Activated CD4-positive, alpha-beta T cell treated with anti-CD3 and anti-CD28 coated beads for 24 hours (primary cell): Measurements from ENCODE around the gene CLEC11A.

Source experiments
- DNase-seq, 2 donors: peaks; one replicate each; pipeline ENCODE4 v3.0.0-alpha.2; 2020; ENCODE audit warnings: low read depth in 2 of 2

The CLEC11A gene, protein sequence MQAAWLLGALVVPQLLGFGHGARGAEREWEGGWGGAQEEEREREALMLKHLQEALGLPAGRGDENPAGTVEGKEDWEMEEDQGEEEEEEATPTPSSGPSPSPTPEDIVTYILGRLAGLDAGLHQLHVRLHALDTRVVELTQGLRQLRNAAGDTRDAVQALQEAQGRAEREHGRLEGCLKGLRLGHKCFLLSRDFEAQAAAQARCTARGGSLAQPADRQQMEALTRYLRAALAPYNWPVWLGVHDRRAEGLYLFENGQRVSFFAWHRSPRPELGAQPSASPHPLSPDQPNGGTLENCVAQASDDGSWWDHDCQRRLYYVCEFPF

GRCh38 chr19:50723069-50723468, at the start of gene CLEC11A:
CLEC11A (plus strand) TSS chr19:50723364; CDS start chr19:50723526, 162 bp downstream.
- no peak for DNase-seq

- no peak for DNase-seq
Measured at GRCh38 chr19:50676625-50677197, 46.5 kb upstream of the CLEC11A start.

DNA sequence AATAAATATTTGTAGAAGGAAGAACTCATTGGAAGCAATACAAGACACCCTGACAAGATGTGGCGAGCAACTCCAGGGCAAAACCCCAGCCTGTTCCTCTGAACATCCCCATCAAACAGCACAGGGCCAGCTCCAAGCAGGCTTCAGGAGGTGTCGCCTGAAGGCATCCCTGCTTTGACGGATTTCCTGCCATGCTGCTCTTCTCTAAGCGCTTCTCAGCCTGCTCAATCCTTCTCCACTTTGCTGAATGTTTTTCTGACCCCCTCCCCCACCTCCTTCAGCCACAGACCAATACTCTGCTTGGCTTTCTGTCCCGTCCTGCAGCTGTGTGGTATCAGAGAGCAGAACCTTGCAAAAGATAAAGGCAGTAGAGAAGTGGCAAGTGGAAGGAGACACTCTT, 45.5 kb upstream of the CLEC11A start:
- DNase-seq: no peak

- no peak for DNase-seq
Measured at GRCh38 chr19:50678323-50678722, 44.8 kb upstream of the CLEC11A start.

DNA sequence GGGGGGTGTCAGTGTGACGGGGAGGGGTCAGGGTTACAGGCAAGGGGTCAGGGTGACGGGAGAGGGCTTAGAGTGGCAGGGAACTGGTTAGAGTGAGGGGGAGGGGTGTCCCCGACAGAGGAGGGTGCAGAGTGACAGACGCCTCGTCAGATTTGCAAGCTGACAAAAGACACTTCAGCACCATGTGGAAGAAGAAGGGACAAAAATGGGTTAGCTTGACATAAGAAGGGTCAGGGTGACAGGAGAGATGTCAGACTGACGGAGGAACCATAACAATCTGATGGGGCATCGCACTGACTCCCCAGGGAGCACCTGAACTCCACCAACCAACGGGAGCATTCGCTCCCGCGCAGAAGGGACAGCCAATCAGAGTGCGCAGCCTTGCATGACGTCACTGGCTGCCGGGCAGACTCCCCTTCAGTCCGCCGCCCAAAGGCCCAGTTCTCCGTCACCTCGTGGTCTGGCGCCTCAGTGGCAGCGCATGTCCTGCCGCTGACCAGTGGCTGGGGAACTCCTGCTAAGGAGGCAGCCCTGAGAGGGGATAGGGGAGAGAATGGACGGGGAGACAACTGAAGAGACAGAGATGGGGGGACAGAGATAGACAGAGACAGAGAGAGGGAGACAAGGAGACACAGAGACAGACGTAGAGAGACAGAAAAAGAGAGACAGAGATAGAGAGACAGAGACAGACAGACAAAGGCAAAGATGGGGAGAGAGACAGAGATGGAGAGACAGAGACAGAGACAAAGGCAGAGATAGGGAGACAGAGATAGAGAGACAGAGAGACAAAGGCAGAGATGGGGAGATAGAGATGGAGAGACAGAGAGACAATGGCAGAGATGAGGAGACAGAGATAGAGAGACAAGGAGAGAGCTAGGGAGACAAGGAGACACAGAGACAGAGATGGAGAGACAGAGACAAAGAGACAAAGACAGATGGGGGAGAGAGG, 43.7 kb upstream of the CLEC11A start:
- peak; percentile 57 to 69 for DNase-seq

DNA sequence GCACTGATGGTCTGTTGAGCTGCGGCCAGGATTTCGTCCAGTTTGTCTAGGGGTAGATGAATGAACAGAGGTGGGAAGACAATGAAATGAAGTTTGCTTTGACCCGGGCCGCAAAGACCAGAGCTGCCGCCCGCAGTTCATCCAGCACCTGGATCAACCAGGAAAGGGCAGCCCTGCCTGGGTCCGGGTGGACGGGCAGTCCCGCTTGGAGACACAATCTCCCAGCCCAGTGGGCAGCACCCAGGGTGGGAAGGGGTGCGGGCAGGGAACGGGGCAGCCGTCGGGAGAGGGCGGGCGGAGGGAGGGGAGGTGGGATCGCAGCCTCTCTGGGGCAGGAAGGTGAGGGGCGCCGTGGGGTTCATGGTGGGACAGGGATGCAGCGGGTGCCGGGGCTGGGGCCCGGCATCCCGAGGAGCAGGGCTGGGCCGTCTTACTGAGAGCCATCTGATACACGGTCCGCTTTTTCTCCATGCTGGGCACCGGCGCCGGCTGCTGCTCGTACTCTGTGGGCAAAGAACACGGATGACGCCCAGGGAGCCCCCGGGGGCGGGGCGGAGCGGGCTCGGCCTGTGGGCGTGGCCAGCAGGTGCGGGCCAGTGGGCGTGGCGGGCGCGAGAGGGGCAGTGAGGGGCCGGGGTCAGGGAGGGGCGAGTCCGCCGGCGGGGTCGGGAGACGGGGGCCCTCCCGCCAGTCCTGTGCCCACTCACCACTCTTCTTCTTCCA, 36.7 kb upstream of the CLEC11A start:
- no peak for DNase-seq

DNA sequence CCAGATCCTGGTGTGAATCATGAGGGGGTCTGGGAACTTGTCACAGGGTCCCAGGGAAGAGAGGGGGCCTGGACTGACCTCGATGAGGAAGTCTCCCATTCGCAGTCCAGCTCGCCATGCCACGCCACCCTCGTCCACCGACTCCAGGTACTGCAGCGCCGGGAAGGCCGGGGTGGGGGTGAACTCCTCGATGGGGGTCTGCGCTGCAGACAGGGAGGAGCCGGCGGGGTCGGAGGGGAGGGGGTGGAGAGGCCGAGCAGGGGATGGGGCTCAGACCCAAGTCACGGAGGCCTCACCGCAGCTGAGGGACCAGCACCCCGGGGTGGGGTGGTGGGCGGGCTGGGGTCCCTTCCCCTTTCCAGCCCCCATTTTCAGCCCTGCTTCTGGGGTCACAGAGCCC, 34.4 kb upstream of the CLEC11A start:
- no peak for DNase-seq

- DNase-seq: no peak
Measured at GRCh38 chr19:50690439-50690838, 32.7 kb upstream of the CLEC11A start.

DNA sequence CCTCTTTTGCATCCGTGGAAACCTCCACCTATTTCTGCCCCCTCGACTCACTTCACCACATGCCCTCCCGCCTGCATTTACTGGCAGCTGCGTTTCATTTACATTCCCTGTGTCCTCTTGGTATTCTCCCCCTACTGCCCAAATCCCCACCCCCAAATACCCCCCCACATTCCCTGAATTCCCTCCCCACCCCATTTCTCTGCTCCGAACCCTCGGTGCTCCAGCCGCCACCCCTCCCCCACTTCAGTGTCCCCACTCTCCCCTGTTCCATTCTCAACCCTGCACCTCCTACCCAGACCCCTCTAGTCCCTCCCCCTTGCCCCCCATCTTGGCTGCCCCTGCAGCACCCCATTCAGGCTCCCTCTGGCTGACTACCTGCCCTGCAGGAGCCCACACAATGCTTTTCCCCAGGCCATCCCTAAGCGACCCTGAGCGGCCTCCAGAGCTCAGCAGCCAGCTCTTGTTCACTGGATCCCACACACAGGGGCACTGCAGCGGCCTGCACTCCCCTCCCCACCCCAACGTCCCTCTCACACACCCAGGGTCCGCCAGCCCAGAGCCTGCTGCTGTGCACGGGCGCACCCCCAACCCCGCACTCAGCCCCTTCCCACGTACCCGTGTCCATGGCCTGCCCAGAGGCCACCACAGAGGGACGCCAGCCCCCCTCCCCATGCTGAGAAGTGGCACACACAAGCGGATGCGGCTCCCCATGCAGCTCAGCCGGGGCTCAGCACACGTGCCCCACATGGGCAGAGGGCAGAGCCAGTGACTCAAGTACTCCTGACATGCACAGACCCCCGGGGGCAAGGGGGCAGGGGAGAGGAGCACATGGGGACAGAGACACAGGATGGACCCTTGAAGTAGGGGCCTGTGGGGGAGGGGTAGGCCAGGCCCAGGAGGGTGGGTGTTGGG, 29.8 kb upstream of the CLEC11A start:
- no peak for DNase-seq

DNA sequence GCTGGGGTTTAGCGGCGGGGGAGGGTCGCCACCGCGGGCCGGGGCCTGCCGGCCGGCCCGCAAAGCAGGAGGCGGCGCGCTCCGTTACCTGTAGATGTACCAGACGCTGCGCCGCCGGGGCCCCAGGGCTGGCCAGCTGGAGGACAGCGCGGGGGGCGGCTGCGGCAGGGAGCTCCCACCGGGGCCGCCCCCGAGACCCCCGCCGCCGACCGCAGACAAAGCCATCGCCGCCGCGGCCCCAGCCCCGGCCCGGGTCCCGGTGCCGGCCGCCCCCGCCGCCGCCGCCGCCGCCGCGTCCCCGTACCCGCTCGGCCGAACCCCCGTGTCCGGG, 28.4 kb upstream of the CLEC11A start:
- no peak for DNase-seq

DNA sequence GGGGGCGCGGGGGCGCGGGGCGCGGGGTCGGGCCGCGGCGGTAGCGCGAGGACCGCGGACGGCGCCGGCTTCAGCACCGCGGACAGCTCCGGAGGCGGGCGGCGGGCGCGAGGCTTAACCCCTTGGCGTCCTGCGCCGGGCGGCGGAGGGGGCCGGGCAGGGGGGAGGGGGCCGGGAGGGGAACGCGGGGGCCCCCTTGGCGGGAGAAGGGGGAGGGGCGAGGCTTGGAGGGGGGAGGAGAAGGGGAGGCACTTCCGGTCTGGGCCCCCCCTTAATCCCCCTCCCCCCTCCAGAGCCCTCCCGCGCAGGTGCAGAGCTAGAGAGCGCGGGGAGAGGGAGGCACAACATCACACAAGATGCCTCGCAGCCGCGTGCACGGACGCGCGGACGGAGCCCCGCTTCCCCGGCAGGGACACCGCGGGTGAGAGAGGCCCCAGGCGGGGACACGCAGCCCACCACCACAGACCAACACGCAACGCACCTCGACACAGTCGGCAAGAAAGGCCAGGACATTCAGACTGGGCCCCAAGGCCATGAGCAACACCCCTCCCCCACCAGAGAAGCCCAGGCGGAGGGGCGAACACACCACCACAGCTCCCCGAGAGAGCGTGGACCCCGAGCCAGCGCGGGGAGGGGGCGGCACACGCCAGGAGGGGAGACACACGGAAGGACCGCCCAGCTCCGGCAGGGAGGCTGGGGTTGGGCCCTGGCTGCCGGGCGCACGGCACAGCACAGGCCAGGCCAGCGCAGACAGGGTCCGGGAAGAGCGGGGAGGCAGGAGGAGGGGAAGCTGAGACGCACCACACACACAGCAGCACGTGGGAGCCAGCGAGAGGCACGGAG, 27.7 kb upstream of the CLEC11A start:
- peak in 1 of 2 donors; percentile 19 for DNase-seq

- DNase-seq: no peak
Measured at GRCh38 chr19:50696094-50696483, 27.1 kb upstream of the CLEC11A start.

- DNase-seq: no peak
Measured at GRCh38 chr19:50697414-50698124, 25.6 kb upstream of the CLEC11A start.

- no peak for DNase-seq
Measured at GRCh38 chr19:50701367-50701985, 21.7 kb upstream of the CLEC11A start.

DNA sequence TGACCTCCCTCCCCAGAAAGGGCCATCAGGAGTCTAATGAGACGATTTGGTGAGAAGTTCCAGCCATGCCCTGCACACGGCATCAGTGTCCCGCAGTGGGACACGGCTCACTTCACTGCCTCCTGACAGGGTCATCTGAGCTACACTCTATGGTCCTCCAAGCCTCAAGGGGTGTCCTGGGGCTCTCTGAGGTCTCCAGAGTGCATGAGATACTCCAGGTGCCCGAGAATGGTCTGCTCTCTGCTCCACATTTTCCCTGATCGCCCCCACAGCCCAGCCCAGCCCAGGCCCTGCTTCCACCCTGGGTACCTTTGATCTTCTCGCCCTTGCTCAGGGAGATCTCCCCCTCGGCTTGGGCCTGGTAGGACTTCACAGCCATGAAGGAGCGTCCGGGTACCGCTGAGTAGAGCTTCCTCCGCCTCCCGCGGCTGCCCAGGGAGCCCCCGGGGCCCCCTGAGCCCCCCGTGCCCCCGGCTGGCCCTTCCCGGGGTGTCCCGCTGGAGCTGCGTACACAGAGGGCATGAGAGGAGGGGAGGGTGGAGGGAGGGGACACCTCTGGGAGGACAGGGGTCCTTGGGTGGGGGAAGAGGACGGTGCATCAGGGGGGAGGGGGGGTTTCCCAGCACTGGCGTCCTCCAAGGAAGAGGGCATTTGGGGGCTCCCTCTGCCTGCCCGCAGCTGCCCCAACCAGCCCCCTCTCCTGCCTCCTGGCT, 20.9 kb upstream of the CLEC11A start:
- DNase-seq: no peak

GRCh38 chr19:50702871-50703829, 20.0 kb upstream of the CLEC11A start:
- no peak for DNase-seq
